Cardiac muscle cell (in vitro differentiated cells and primary cell): ENCODE results near the gene FGF19. TPM values are rescaled to one million over a fixed set of nuclear protein-coding genes. Genes with fewer than 3 reads are reported as not detected.

ENCODE experiments used
- DNase-seq, 2 donors: peaks; one replicate each; pipeline versions ENCODE4 v3.0.0 to v3.0.0-alpha.2; 2010 to 2017; ENCODE audit warnings: low read depth in 1 of 2, low spot score in 1 of 2
- H3K27ac ChIP-seq: fragments of 200-600 bp; sonication (generic); 2 replicates; pipeline ENCODE4 v1.5.1; 2016
- H3K27me3 ChIP-seq: fragments of 200-600 bp; sonication (generic); 2 replicates; pipeline ENCODE4 v1.6.0; 2016; ENCODE audit warnings: control low read depth
- H3K36me3 ChIP-seq: fragments of 200-600 bp; sonication (generic); 2 replicates; pipeline ENCODE4 v1.5.1; 2016; ENCODE audit warnings: control low read depth
- H3K4me1 ChIP-seq: fragments of 200-600 bp; sonication (generic); 2 replicates; pipeline ENCODE4 v1.8.1; 2017; ENCODE audit warnings: low read depth, mild to moderate bottlenecking, mixed run types
- H3K4me3 ChIP-seq: fragments of 200-600 bp; sonication (generic); 2 replicates; pipeline ENCODE4 v1.5.1; 2016; ENCODE audit warnings: mild to moderate bottlenecking
- H3K9me3 ChIP-seq: fragments of 200-600 bp; sonication (generic); 2 replicates; pipeline ENCODE4 v1.5.1; 2017; ENCODE audit warnings: low read depth, mild to moderate bottlenecking, control low read depth
- polyA plus RNA-seq: library from polyadenylated mRNA; unstranded; fragments of >200 nt; fragmentation: Nextera tagmentation; extraction: Ambion mirVana; gene quantifications from 2 replicates; pipeline ENCODE4 v1.2.1, GENCODE V29; 2016
- total RNA-seq: library from RNA; depleted of rRNA; stranded (reverse); fragments of >200 nt; gene quantifications from 2 replicates; pipeline ENCODE4 v1.2.3, GENCODE V29; 2016
- TF ChIP-seq, protein P1 (sequence below): IDR thresholded peaks from 2 replicates; pipeline ENCODE4 v1.5.1; 2012; ENCODE audit warnings: low read depth, mild to moderate bottlenecking, low read length

Gene FGF19
- total and polyA plus RNA-seq, 2 experiments from 2014 or later, result not detected

- Histone ChIP-seq H3K9me3 (no peaks in the 10 kb centered on the region), H3K4me3 (no peak overlapping the region), H3K36me3 (no peaks in the 10 kb centered on the region), H3K27me3 (no peaks in the 10 kb centered on the region), H3K4me1 (peaks cover 11% of the 10 kb centered on the region), H3K27ac (no peak overlapping the region)
- TF ChIP-seq, protein P1, sequence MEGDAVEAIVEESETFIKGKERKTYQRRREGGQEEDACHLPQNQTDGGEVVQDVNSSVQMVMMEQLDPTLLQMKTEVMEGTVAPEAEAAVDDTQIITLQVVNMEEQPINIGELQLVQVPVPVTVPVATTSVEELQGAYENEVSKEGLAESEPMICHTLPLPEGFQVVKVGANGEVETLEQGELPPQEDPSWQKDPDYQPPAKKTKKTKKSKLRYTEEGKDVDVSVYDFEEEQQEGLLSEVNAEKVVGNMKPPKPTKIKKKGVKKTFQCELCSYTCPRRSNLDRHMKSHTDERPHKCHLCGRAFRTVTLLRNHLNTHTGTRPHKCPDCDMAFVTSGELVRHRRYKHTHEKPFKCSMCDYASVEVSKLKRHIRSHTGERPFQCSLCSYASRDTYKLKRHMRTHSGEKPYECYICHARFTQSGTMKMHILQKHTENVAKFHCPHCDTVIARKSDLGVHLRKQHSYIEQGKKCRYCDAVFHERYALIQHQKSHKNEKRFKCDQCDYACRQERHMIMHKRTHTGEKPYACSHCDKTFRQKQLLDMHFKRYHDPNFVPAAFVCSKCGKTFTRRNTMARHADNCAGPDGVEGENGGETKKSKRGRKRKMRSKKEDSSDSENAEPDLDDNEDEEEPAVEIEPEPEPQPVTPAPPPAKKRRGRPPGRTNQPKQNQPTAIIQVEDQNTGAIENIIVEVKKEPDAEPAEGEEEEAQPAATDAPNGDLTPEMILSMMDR, result peak; percentile 32
- DNase-seq, result peak in 1 of 2 donors; percentile 16
Observed at GRCh38 chr11:69662021-69662698, 41.7 kb downstream of the FGF19 start.

DNA sequence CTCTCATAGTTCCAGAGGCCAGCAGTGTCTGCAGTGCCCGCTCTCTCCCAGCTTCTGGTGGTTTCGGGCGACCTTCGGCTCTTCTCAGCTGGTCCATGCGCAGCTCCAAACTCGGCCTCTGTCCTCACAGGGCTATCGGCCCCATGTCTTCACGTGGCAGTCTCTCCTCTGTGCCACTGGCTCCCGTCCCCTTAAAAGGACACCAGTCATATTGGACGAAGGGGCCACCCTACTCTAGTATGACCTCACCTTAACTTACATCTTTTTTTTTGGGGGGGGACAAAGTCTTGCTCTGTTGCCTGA is 42.5 kb downstream of the FGF19 start:
- Histone ChIP-seq H3K27me3 (no peaks in the 10 kb centered on the region), H3K4me3 (no peak overlapping the region), H3K4me1 (peaks cover 11% of the 10 kb centered on the region), H3K27ac (no peak overlapping the region), H3K36me3 (no peaks in the 10 kb centered on the region), H3K9me3 (no peaks in the 10 kb centered on the region)
- TF ChIP-seq, protein P1, result no peak
- no peak for DNase-seq

DNA sequence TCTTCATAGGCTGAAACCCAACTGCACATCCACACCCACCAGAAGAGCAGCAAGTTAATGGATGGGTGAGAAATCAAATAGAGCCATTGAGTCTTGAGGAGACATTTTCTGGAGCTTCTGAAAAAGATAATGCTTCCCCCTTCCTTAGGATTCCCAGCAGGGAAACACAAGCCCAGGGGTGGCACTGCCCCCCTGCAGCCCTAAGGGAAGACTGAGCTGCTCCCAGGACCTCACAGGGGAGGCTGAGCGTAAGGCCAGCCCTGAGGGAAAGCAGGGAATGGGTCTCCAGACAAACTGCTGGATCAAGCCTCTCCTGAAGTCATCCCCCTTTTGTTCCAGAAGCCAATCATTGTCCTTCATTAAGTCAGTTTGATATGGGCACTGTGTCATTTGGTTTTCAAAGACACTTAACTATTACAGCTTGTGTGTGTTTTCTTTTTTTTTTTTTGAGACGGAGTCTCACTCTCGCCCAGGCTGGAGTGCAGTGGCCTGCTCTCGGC is 43.8 kb downstream of the FGF19 start:
- TF ChIP-seq, protein P1, result no peak
- Histone ChIP-seq H3K9me3 (no peaks in the 10 kb centered on the region), H3K4me3 (no peak overlapping the region), H3K27ac (no peak overlapping the region), H3K27me3 (no peaks in the 10 kb centered on the region), H3K4me1 (peaks cover 11% of the 10 kb centered on the region), H3K36me3 (no peaks in the 10 kb centered on the region)
- no peak for DNase-seq

- Histone ChIP-seq H3K27me3 (no peaks in the 10 kb centered on the region), H3K4me1 (peaks cover 11% of the 10 kb centered on the region), H3K4me3 (no peak overlapping the region), H3K9me3 (no peaks in the 10 kb centered on the region), H3K36me3 (no peaks in the 10 kb centered on the region), H3K27ac (no peak overlapping the region)
- TF ChIP-seq, protein P1, result no peak
- no peak for DNase-seq
Observed at GRCh38 chr11:69659591-69659990, 44.2 kb downstream of the FGF19 start.

DNA sequence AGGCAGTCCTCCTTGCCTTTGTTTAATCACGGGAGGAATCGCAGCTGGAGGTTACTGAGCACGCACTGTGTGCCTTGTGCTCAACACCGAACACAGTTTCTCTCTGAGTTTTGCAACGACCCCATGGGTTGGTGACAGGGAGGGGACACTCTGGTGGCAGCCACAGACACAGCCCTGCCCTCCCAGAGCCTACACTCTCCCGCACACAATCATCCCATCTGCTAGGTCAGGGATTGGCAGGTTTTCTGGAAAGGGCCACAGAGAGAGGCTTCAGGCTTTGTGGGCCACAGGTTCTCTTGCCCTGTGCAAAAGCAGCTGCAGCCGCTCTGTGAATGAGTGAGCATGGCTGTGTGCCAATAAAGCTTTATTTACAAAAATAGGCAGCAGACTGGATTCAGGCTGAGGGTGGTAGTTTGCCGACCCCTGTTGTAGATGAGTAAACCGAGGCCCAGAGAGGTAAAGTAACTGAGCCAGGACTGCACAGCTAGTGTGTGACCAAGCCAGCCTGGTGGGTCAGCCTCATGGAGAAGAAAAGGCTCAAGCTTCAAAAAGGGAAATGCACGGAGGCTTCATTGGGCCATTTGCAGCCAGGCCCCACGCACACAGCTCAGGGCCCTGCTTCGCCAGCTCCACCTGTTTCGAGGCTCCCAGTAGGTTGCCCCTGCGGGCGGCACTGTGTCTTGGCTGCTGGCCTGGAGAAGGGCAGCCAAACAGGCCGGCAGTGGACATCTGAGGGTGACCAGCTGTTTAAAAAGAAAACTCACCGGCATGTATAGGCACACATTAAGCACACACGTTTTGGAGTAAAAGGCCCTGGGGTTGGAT is 45.0 kb downstream of the FGF19 start:
- TF ChIP-seq, protein P1, result no peak
- no peak overlapping the region for H3K4me3 ChIP-seq

More for the DNA sequence above, 45.0 kb downstream of the FGF19 start:
- H3K27ac ChIP-seq, result peak overlapping the region; percentile 94
- no peak for DNase-seq
- H3K36me3 ChIP-seq, result no peaks in the 10 kb centered on the region
- no peaks in the 10 kb centered on the region for H3K27me3 ChIP-seq
- peaks cover 11% of the 10 kb centered on the region for H3K4me1 ChIP-seq
- H3K9me3 ChIP-seq, result no peaks in the 10 kb centered on the region
